GM21526 (cell line): Measurements from ENCODE around the gene TBC1D25.

Experiments
- ATAC-seq: cut with Tn5 transposase; IDR thresholded peaks from one replicate; pipeline ENCODE4 v1.9.1; 2021; ENCODE audit warnings: moderate library complexity; ENCODE audit not compliant: unreplicated experiment, low FRiP score

TBC1D25 gene, protein sequence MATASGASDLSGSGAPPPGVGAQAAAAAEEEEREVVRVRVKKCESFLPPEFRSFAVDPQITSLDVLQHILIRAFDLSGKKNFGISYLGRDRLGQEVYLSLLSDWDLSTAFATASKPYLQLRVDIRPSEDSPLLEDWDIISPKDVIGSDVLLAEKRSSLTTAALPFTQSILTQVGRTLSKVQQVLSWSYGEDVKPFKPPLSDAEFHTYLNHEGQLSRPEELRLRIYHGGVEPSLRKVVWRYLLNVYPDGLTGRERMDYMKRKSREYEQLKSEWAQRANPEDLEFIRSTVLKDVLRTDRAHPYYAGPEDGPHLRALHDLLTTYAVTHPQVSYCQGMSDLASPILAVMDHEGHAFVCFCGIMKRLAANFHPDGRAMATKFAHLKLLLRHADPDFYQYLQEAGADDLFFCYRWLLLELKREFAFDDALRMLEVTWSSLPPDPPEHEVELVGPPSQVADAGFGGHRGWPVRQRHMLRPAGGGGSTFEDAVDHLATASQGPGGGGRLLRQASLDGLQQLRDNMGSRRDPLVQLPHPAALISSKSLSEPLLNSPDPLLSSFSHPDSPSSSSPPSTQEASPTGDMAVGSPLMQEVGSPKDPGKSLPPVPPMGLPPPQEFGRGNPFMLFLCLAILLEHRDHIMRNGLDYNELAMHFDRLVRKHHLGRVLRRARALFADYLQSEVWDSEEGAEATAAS

DNA sequence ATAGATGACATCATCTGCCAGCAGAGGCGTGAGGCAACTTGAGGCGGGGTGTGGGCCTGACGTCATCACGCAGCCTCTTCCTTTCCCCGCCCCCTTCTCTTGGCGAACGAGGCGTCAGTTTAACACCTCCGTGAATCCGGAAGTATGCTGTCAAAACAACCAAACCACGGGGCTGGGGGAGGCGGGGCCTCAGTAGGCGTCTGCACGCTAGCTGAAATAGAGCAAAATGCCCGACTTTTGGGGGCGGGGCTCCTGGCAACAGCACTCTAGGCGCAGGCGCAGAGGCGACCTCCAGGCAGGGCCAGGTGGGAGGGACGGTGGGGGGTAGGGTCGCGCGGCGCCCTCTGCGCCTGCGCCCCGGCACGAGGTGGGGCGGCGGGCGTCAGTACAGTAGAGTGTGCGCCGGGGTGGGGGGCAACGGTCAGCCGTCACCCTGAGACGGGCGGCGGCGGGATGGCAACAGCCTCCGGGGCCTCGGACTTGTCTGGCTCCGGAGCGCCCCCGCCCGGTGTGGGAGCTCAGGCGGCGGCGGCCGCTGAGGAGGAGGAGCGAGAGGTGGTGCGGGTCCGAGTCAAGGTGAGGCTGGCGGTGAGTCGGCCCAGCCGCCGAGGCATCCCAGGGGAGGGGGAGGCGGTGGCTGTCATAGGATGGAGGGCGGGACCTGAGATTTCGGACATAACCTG is at the start of gene TBC1D25:
TSS of gene TBC1D25 (plus strand) at position 370 of the 683 bp plus-strand sequence. CDS start at position 454, 84 bp downstream.
- peak; percentile 79 for ATAC-seq

DNA sequence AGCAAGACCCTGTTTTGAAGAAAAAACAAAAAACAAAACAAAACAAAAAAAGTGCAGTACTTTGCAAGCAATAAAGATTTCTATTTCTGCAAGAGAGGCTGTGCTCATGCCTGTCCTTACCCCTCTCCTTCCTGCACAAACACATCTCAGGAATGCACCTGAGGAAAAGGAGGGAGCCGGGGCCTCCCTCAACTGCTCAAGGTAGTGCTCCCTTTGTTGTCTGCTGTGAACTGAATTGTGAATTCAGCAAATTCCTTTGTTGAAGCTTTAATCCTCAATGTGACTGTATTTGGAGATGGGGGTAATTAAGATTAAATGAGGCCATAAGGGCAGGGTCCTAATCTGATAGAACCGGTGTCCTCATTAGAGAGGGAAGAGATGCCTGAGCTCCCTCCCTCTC is 49.6 kb upstream of the TBC1D25 start:
- ATAC-seq: no peak

DNA sequence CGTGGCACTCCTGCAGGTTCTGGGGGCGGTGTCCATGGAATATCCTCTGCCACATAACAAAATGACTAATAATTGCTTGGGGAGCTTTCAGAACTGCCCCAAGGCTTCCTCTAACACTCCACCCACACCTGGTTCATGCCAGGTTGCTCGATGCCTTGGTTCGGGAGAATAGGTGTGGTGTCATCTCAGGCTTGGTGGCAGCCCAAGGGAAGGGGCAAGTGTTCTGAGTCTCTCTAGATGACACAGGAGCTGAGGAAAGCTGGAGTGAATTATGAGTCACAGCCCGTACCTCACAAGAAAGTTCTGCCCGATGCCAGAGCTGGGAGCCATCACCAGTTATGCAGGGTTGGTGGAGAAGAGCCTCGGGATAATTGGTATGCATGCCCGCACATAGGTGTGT is 48.9 kb upstream of the TBC1D25 start:
- no peak for ATAC-seq

DNA sequence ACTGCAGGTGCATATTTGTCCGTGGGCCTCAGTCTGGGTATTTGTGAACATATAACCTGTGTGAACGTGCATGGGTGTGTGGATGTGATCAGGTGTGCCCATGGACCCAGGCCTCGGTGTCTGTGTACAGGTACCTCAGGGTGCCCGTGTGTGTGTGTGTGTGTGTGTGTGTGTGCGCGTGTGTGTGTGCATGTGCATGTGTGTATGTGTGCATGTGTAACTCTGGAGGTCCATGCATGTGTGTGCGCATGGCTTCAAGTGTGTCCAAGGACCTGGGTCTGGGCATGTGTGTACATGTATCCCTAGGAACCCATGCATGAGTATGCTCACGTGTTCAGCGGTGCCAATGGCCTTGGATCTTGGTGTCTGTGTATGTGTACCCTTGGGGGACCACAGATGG is 47.7 kb upstream of the TBC1D25 start:
- no peak for ATAC-seq

DNA sequence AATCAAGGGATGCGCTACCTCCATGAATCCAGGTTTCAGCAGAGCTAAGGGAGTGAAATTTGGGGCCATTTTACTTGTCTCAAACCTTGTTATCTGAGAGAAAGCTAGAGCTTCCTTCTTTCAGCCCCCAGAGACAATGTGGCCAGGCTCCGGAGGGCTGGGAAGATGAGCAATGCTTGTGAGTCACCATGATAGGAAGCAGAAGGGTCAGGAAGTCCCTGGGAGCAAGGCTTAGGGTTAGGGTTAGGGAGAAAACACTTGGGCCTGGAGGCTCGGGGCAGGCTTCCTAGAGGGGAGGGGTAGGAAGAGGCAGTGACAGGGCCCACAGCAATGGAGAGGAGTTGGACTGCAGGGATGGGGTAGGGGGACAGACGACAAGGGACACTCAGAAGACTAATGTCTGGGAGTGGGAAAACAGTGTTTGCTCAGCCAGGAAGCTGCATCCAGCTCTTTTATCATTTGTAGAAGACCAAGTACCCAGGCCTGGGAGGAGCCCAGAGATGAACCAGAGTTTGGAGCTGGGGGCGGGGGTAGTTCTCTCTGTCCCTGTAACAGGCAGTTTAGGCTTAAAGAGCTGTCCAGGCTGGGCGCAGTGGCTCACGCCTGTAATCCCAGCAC is 47.1 kb upstream of the TBC1D25 start:
- ATAC-seq: no peak

DNA sequence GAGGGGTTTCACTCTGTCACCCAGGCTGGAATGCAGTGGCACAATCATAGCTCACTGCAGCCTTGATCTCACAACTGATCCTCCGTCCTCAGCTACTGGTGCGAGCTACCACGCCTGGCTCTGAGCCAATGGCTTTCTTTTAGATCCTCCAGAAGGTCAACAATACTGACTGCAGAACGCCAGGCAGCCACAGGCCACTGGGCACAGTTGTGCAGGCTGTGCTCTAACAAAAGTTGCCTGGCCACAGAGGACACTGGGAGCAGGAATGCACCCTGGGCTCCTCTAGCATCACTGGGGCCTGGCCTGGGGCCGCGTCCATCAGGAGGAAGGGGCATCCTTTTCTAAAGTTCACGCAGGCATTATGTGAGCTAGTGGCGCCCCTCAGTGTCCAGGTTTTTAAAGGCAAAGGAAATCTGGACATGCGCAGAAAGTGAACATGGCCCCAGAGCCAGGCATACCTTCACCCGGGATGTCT is 45.6 kb upstream of the TBC1D25 start:
- no peak for ATAC-seq

DNA sequence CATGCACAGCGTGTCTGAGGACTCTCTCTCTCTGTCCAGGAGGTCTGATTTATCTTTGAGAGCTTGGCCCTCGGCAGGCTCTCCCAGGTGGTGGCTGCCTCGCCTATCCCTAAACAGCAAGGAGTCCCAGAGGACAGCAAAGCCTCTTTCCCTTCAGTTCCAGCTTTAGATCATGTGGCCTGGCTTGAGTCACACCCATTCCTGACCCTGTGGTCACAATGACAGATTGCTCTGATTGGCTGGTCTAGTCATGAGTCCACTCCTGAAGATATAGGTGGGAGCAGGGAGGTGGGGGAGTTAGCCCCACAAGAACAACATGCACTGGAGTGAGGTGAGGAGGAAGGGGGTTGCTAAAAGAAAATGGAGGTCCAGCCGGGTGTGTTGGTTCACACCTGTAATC is 42.9 kb upstream of the TBC1D25 start:
- ATAC-seq: no peak

DNA sequence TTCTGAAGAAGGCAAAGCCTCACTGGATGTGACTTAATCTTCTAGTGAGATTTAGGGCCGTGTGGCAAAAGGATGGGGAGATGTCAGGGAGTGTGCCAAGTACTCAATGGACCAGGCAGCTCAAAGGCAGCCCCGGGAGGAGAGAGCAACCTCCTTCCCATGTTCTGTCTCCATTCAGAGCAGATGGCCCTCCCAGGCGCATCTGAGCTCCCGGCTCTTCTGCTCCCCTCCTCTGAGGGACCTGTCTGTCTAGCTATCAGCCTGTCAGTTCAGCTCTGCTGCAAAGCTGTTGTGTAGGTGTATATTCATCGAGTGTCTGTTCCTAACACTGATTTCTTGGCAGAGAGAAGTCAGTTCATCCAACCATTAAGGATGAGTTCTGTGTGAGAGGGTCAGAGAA is 41.6 kb upstream of the TBC1D25 start:
- no peak for ATAC-seq

DNA sequence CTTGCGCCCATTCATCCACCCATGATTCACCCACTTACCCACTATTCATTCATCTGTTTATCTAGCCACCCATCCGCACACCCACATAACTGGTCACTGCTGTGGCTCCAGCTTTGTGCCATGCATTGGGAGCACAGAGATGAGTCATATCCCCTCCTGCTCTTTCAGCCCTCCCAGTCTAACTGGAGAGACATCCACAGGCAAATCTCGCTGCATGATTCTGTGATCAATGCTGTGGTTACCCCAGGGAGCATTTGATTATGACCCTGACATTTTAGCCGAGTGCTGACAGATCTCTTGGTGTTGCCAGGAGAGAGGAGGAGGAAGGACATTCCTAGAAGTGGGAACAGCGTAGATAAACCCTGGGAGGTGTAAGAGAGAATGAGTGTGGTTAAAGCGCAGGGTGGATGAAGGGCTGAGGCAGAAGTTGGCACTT is 41.1 kb upstream of the TBC1D25 start:
- ATAC-seq: no peak

DNA sequence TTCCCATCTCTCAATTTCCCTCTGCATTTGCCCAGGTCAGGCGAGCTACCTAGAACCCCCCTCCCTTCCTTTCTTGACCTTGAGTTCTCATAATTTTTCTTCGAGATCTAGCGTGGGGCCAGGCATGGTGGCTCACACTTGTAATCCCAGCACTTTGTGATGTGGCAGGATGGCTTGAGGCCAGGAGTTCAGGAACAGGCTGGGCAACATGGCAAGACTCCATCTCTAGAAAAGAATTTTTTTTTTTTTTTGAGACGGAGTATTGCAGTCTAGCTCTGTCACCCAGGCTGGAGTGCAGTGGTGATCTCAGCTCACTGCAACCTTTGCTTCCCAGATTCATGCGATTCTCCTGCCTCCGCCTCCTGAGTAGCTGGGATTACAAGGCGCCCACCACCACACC is 35.3 kb upstream of the TBC1D25 start:
- ATAC-seq: no peak

DNA sequence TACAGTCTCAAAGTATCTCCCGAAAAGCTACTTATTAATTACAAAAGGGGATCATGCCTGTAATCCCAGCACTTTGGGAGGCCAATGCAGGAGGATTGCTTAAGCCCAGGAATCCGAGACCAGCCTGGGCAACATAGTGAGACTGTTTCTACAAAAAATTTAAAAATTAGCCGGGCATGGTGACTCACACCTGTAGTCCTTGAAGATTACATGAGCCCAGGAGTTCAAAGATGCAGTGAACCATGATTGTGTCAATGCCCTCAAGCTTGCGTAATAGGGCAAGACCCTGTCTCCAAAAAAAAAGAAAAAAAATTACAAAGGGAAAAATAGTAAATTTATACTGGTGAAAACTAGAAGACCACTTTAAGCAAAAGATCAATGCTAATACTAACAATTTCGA is 34.0 kb upstream of the TBC1D25 start:
- no peak for ATAC-seq

DNA sequence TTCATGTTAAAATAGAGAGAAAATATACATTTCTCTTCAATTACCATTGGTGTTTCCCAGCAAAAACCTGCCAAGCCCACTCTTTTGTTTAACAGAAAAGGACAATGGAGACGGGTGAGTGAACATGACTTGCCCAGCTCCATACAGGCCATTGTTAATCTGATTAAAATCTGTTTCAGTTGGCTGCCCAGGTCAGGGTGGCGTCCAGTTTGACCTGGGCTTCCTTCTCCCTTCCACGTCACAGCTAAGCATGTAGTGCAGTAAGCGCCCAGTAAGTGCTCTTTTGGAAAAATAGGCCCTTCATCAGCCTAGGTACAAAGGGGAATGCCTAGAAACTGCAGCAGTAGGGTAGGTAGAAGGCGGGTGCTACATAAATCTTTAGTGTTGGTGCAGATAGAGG is 32.3 kb upstream of the TBC1D25 start:
- no peak for ATAC-seq

DNA sequence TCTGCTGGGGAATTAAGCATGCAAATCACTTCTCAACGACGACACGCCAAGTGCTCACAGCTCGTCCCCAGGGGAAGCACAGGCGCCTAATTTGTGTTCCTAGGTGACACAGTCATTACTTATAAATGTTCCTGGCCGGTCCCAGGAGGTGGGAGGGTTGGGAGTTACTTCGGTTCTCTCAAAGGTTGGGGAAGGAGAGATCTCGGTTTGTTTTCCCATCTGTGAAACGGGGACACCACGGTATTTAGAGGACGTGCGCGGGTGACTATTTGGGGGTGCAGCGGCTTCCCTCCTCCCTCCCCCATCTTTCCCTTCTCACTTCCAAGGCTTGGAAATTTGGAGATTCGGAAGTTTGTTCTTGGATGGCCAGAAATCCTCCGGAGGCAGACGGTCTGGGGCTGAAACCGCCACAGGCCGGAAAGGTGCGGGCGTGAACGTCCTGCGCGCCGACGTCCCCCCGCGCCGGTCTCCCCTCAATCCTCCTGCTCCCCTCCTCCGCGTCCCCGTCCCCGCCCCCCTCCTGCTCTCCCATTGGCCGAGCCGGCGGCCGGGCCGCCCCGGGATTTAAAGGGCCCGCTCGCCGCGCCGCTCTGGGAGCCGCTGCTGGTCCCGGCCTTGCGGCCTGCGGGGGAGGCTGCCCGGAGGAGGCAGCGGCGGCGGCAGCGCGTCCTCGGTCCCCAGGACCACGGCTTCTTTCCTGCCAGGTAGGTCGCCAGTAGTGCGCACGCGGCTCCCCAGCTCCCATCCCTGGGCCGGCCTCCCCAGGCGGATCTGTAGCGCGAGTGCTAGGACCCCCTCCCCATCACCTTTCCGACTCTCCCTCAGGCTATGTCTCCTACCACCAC is 30.9 kb upstream of the TBC1D25 start, which contains the start of gene PORCN:
TSS of gene PORCN (plus strand) at position 593 of the 845 bp plus-strand sequence. CDS start 829 bp downstream, outside the sequence.
- peak; percentile 60 for ATAC-seq

DNA sequence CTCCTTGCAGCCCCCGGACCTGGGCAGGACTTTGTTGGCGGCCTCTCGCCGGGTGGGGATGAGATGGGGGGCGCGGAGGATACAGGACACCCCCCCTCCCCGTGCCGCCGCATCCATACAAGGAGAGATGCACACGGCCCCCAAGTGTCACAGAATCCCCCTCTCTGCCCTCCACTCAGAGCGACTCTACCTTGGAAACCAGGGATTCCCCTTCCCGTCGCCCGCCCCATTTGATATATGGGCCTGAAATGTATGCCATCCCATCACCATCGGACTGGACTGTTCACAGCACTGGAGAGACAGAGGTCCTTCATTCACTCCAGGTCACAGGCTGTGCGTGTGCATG is 30.3 kb upstream of the TBC1D25 start:
- no peak for ATAC-seq

DNA sequence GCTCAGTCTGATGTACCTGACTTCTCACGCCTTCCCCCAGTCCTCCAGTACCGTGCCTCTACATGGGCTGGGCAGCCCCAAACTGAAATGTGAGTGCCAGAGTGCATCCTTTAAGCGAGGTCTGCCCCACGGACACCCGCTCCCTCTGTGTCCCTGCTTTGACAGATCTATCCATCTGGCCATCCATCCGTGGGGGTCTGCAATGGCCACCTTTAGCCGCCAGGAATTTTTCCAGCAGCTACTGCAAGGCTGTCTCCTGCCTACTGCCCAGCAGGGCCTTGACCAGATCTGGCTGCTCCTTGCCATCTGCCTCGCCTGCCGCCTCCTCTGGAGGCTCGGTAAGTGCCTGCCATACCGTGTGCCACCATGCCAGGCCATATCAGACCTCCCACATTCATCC is 29.9 kb upstream of the TBC1D25 start:
- no peak for ATAC-seq

DNA sequence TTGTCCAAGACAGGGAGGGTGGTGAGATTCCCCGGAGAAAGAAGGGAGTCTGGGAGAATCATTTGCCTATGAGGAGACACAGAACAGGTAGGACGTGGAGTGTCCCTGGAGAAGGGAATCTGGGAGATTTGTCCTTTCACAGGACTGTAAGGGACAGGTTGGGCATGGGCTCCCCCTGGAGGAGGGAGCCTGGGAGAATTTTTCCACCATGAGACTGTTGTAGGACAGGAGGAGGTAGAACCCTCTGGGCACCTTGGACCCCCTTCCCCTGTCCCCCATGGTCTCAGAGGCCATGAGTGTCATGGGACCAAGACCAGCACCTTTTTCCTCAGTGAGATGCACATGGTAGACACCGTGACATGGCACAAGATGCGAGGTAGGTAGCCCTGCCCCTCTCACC is 28.0 kb upstream of the TBC1D25 start:
- ATAC-seq: no peak

DNA sequence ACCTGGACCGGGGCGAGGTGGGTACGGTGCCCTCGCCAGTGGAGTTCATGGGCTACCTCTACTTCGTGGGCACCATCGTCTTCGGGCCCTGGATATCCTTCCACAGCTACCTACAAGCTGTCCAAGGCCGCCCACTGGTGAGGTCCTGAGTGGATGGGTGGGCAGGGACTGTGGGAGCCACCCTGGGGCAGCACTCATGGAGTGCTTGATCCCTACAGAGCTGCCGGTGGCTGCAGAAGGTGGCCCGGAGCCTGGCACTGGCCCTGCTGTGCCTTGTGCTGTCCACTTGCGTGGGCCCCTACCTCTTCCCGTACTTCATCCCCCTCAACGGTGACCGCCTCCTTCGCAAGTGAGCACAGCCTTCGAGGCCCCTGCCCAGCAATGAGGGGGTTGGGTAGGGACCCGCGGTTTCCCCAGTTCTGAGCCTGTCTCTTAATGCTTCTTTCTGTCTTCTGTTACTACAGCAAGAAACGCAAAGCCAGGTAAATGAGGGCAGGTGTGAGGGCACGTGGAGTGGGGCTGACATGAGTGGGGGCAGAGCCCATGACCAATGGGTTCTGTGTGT is 27.1 kb upstream of the TBC1D25 start:
- ATAC-seq: no peak

DNA sequence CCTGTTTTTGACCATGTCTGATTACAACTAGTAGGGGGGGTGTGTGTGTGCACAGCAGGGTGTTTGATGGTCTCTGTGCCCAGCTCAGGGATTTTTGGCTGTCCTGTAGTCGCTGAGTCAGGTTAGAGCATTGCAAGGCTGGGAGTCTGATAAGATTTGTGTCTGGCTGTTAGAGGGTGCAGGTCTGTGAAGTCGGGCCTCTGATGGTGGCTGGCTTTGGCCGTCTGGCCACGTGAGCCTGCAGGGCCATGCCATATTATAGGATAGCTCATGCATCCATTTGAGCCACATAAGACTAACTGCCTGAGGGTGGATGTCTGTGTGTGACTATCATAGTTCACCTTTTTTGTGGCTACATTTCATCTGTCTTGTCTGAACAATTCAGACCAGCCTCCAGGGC is 25.8 kb upstream of the TBC1D25 start:
- no peak for ATAC-seq

DNA sequence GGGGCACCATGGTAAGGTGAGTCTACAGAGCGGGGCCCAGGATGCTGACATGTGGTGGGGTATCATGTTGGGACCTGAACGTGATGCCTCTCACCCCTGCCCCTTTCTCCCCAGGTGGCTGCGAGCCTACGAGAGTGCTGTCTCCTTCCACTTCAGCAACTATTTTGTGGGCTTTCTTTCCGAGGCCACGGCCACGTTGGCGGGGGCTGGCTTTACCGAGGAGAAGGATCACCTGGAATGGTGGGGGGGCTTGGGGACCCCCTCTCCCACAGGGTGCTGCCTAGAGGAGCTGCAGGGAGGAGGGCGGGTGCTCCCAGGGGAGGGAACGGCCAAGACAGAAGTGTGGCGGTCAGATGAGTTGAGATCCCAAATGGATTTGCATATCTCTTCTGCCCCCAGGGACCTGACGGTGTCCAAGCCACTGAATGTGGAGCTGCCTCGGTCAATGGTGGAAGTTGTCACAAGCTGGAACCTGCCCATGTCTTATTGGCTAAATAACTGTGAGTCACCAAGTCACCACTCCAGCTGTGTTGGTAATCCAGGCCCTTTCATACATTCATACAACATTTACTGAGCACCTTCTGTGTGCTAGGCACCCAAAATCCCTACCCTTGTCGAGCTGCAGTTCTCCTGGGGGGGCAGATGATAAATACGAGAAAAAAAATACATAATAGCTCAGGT is 25.2 kb upstream of the TBC1D25 start:
- ATAC-seq: no peak
